ENCODE measurements around the gene ZNF177.

GRCh38 chr19:9413240-9413954 lies 50.6 kb downstream of the ZNF177 start:
- no peak for TF ChIP-seq ESRRA (IDR thresholded peaks at IDR 0.05; ENCODE audit: borderline replicate concordance, low read length)
- TF ChIP-seq MYC (IDR thresholded peaks at IDR 0.05; ENCODE audit: borderline replicate concordance, low read length): no peak
- no peak for TF ChIP-seq POLR2A (IDR thresholded peaks at IDR 0.05; ENCODE audit: low read length)
- no peak for TF ChIP-seq CTCF (IDR thresholded peaks at IDR 0.05)
- TF ChIP-seq RNF2 (IDR thresholded peaks at IDR 0.05; ENCODE audit: borderline replicate concordance, low read depth): no peak
- no peak for TF ChIP-seq CHD2 (IDR thresholded peaks at IDR 0.05; ENCODE audit: low read length, partially characterized antibody)
- TF ChIP-seq HDAC2 (IDR thresholded peaks at IDR 0.05): no peak
- no peak for TF ChIP-seq EP300 (IDR thresholded peaks at IDR 0.05)
- TF ChIP-seq RAD21 (conservative IDR thresholded peaks at IDR 0.05 in 1 of 2, IDR thresholded peaks at IDR 0.05 in 1 of 2): no peak
- no peak for TF ChIP-seq CEBPB (IDR thresholded peaks at IDR 0.05)
- no peak for TF ChIP-seq RFX5 (IDR thresholded peaks at IDR 0.05)
- TF ChIP-seq MAX (IDR thresholded peaks at IDR 0.05): no peak
